DND-41 (cell line): ENCODE results near the gene MAPKAPK2.
"Not testable (repeated sequence)": the region's sequence is repeated elsewhere in the genome, so short reads cannot be mapped to it uniquely, and the experiment has no call there.

Experiments used
- ATAC-seq: fragments of 200-7000 bp; cut with Tn5 transposase; 3 replicates; pipeline ENCODE4 v1.9.1; 2021; ENCODE audit warnings: low read depth; ENCODE audit not compliant: insufficient read depth
- DNase-seq: peaks from one replicate; pipeline ENCODE4 v3.0.0-alpha.2; 2020
- H2AFZ ChIP-seq: 2 replicates; pipeline ENCODE4 v1.6.0; 2012; ENCODE audit warnings: low read depth, low read length
- H3K27ac ChIP-seq: 2 replicates; pipeline ENCODE4 v1.5.1; 2012; ENCODE audit warnings: low read length, inconsistent platforms
- H3K27me3 ChIP-seq: fragments of 200-600 bp; sonication (generic); 2 replicates; pipeline ENCODE4 v1.6.0; 2012; ENCODE audit warnings: low read length, mild to moderate bottlenecking, inconsistent platforms; ENCODE audit not compliant: insufficient read depth, poor library complexity
- H3K36me3 ChIP-seq: 2 replicates; pipeline ENCODE4 v1.5.1; 2012; ENCODE audit warnings: low read length, inconsistent platforms; ENCODE audit not compliant: insufficient read depth
- H3K4me1 ChIP-seq: 2 replicates; pipeline ENCODE4 v1.5.1; 2012; ENCODE audit warnings: mild to moderate bottlenecking, low read length; ENCODE audit not compliant: insufficient read depth
- H3K4me2 ChIP-seq: 2 replicates; pipeline ENCODE4 v1.6.0; 2012; ENCODE audit warnings: mild to moderate bottlenecking, moderate library complexity, low read length, inconsistent platforms; ENCODE audit not compliant: insufficient read depth
- H3K4me3 ChIP-seq, 2 experiments: fragments of 200-600 bp in 1 of 2; shearing (Covaris generic) in 1 of 2; 2 replicates each; pipeline ENCODE4 v1.5.1; 2012 to 2016; ENCODE audit warnings: inconsistent platforms in 2 of 2, low read length in 2 of 2, mild to moderate bottlenecking in 2 of 2, low read depth in 1 of 2, moderate library complexity in 1 of 2
- H3K79me2 ChIP-seq: 2 replicates; pipeline ENCODE4 v1.6.0; 2012; ENCODE audit warnings: low read length, inconsistent platforms; ENCODE audit not compliant: insufficient read depth
- H3K9ac ChIP-seq: 2 replicates; pipeline ENCODE4 v1.6.0; 2012; ENCODE audit warnings: low read depth, mild to moderate bottlenecking, inconsistent platforms, low read length, moderate library complexity
- H3K9me3 ChIP-seq: 2 replicates; pipeline ENCODE4 v1.5.1; 2012; ENCODE audit warnings: low read length, moderate library complexity, mild to moderate bottlenecking, inconsistent platforms; ENCODE audit not compliant: insufficient read depth, severe bottlenecking
- H4K20me1 ChIP-seq: 2 replicates; pipeline ENCODE4 v1.6.0; 2012; ENCODE audit warnings: low read length; ENCODE audit not compliant: insufficient read depth
- EZH2 ChIP-seq: IDR thresholded peaks from 3 replicates; pipeline ENCODE4 v1.6.1; 2012; ENCODE audit warnings: borderline replicate concordance, low read depth, mild to moderate bottlenecking, moderate library complexity, low read length, inconsistent platforms; ENCODE audit not compliant: severe bottlenecking
- TF ChIP-seq, protein P1 (sequence below): IDR thresholded peaks from 2 replicates; pipeline ENCODE4 v1.5.1; 2012; ENCODE audit warnings: borderline replicate concordance, low read length, moderate library complexity, mild to moderate bottlenecking; ENCODE audit not compliant: poor library complexity, severe bottlenecking; ENCODE audit errors: extremely low read depth

MAPKAPK2 gene

DNA sequence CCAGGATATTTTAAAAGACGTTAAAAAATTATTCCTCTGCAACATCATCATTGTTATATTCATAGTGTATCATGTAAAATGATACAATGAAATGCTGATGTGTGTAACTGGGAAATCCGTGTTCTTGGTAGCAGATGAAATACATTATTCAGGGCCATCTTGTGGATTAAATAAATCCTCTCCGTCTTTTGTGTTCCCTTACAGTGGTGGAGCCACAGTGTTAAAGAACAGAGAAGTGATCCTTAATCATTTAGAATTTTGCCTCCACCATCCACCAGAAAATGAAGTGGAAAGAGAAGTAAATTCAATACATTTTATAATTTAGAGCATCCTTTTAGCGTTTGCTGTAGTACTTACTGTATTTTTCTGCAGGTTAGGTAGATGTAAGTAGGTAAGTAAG lies 48.0 kb upstream of the MAPKAPK2 start:
- peak overlapping the region; percentile 98; the same call in 1 of the 2 replicates for H3K4me2 ChIP-seq
- H3K4me1 ChIP-seq: peaks cover 35% of the 10 kb centered on the region
- no peaks in the 10 kb centered on the region for H3K9me3 ChIP-seq
- H4K20me1 ChIP-seq: no peaks in the 10 kb centered on the region
- no peaks in the 10 kb centered on the region for H3K27me3 ChIP-seq
- no peaks in the 10 kb centered on the region for H3K79me2 ChIP-seq
- no peak for TF ChIP-seq EZH2
- TF ChIP-seq, protein P1, sequence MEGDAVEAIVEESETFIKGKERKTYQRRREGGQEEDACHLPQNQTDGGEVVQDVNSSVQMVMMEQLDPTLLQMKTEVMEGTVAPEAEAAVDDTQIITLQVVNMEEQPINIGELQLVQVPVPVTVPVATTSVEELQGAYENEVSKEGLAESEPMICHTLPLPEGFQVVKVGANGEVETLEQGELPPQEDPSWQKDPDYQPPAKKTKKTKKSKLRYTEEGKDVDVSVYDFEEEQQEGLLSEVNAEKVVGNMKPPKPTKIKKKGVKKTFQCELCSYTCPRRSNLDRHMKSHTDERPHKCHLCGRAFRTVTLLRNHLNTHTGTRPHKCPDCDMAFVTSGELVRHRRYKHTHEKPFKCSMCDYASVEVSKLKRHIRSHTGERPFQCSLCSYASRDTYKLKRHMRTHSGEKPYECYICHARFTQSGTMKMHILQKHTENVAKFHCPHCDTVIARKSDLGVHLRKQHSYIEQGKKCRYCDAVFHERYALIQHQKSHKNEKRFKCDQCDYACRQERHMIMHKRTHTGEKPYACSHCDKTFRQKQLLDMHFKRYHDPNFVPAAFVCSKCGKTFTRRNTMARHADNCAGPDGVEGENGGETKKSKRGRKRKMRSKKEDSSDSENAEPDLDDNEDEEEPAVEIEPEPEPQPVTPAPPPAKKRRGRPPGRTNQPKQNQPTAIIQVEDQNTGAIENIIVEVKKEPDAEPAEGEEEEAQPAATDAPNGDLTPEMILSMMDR: no peak
- no peak overlapping the region for H3K4me3 ChIP-seq
- ATAC-seq (no peak), DNase-seq (no peak)
- H3K27ac ChIP-seq: no peak overlapping the region
- no peaks in the 10 kb centered on the region for H3K36me3 ChIP-seq
- H3K9ac ChIP-seq: no peak overlapping the region
- no peak overlapping the region for H2AFZ ChIP-seq

DNA sequence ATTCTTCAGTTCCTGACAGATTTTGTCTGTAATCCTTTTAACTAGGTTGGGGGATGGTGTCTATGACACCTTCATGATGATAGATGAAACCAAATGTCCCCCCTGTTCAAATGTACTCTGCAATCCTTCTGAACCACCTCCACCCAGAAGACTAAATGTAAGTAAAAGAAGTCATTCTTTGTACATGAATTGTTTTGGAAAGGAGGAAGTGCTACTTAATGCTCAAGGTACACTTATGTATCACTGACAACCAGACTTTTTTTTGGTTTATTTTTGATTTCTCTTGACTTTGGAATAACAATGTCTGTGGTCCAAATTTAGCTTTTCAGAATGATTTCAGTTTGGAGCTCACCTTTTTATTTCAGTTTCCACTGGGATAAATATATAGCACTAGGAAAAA lies 47.1 kb upstream of the MAPKAPK2 start:
- Histone ChIP-seq H3K27me3 (no peaks in the 10 kb centered on the region), H2AFZ (no peak overlapping the region), H3K36me3 (no peaks in the 10 kb centered on the region), H3K79me2 (no peaks in the 10 kb centered on the region), H3K4me2 (no peak overlapping the region), H3K4me3 (no peak overlapping the region), H4K20me1 (no peaks in the 10 kb centered on the region), H3K9me3 (no peaks in the 10 kb centered on the region), H3K27ac (no peak overlapping the region), H3K9ac (no peak overlapping the region), H3K4me1 (peaks cover 35% of the 10 kb centered on the region)
- TF ChIP-seq, protein P1: no peak
- TF ChIP-seq EZH2: no peak
- DNase-seq (no peak), ATAC-seq (no peak)

DNA sequence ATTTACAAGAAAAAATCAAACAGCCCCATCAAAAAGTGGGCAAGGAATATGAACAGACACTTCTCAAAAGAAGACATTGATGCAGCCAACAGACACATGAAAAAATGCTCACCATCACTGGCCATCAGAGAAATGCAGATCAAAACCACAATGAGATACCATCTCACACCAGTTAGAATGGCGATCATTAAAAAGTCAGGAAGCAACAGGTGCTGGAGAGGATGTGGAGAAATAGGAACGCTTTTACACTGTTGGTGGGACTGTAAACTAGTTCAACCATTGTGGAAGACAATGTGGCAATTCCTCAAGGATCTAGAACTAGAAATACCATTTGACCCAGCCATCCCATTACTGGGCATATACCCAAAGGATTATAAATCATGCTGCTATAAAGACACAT lies 42.6 kb upstream of the MAPKAPK2 start:
- H3K36me3 ChIP-seq, H3K79me2 ChIP-seq: not testable (repeated sequence)

DNA sequence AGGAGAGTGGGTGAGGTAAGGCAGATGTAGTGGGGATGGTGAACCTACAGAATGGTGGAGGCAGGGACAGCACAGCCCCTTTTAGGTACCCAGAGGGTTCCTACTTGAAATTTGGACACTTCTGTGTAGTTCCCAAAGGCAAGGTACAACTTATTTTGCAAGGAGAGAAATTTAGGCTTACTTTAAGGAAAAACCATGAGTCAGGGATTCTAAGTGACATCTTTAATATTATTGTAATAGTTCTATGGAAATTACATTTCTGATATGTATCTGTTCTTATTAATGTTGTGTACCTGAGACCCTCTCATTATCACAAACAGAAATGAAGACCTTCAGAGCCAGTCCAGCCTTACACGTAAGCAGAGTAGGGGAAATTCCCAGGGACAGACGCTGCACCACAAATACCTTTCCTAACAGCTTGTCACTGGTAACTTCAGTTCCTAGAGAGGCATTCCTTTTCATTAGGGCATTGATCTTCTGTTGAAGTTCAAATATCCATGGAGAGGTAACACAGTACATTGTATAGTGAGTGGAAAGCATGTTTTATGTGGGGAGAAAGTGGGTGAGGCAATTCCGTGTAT lies 41.5 kb upstream of the MAPKAPK2 start:
- H3K36me3 ChIP-seq: peaks cover 13% of the 10 kb centered on the region
- no peak overlapping the region for H2AFZ ChIP-seq
- H3K4me1 ChIP-seq: no peaks in the 10 kb centered on the region
- no peaks in the 10 kb centered on the region for H3K9me3 ChIP-seq
- H3K27ac ChIP-seq: no peak overlapping the region
- ATAC-seq (no peak), DNase-seq (no peak)
- H3K4me3 ChIP-seq: no peak overlapping the region
- H3K4me2 ChIP-seq: no peak overlapping the region
- no peaks in the 10 kb centered on the region for H3K27me3 ChIP-seq
- no peaks in the 10 kb centered on the region for H4K20me1 ChIP-seq
- TF ChIP-seq EZH2: no peak
- TF ChIP-seq, protein P1: no peak
- H3K79me2 ChIP-seq: no peaks in the 10 kb centered on the region
- no peak overlapping the region for H3K9ac ChIP-seq

More for the DNA sequence above, 42.6 kb upstream of the MAPKAPK2 start:
- not testable (repeated sequence) for H3K27ac ChIP-seq, H3K4me3 ChIP-seq, H2AFZ ChIP-seq, H4K20me1 ChIP-seq, H3K27me3 ChIP-seq, H3K4me2 ChIP-seq, H3K9ac ChIP-seq, DNase-seq, ATAC-seq, H3K4me1 ChIP-seq, H3K9me3 ChIP-seq
